DND-41 (cell line): ENCODE data around the gene SLC25A10.

Experiments used
- CTCF ChIP-seq: IDR thresholded peaks from 2 replicates; pipeline ENCODE4 v1.5.1; 2012; ENCODE audit warnings: borderline replicate concordance, low read length, moderate library complexity, mild to moderate bottlenecking; ENCODE audit not compliant: poor library complexity, severe bottlenecking; ENCODE audit errors: extremely low read depth
- EZH2 ChIP-seq: IDR thresholded peaks from 3 replicates; pipeline ENCODE4 v1.6.1; 2012; ENCODE audit warnings: borderline replicate concordance, low read depth, mild to moderate bottlenecking, moderate library complexity, low read length, inconsistent platforms; ENCODE audit not compliant: severe bottlenecking

GRCh38 chr17:81687770-81688541, 24.1 kb upstream of the SLC25A10 start:
- TF ChIP-seq CTCF (no peak), EZH2 (no peak)
